HepG2 (cell line): Measurements from ENCODE around the gene LMOD1. TPM values are rescaled to one million over a fixed set of nuclear protein-coding genes. Genes with fewer than 3 reads are reported as not detected.

ENCODE experiments used
- BCL3 ChIP-seq: sonication (generic); formaldehyde crosslinking; IDR thresholded peaks from 2 replicates; pipeline ENCODE4 v1.5.1; 2020; ENCODE audit warnings: mild to moderate bottlenecking, missing genetic modification reagents, moderate library complexity
- HMGXB3 ChIP-seq: sonication (generic); formaldehyde crosslinking; IDR thresholded peaks from 2 replicates; pipeline ENCODE4 v1.4.0; 2020; ENCODE audit warnings: missing genetic modification reagents, borderline replicate concordance
- MIXL1 ChIP-seq: IDR thresholded peaks from 2 replicates; pipeline ENCODE4 v1.6.1; 2016
- MTF2 ChIP-seq: sonication (generic); formaldehyde crosslinking; IDR thresholded peaks from 2 replicates; pipeline ENCODE4 v1.5.0; 2020; ENCODE audit warnings: missing genetic modification reagents, borderline replicate concordance
- SALL1 ChIP-seq: sonication (generic); formaldehyde crosslinking; IDR thresholded peaks from 2 replicates; pipeline ENCODE4 v1.8.0; 2022; ENCODE audit warnings: mild to moderate bottlenecking, missing genetic modification reagents
- SALL2 ChIP-seq: sonication (generic); formaldehyde crosslinking; IDR thresholded peaks from 2 replicates; pipeline ENCODE4 v1.8.1; 2023; ENCODE audit warnings: mild to moderate bottlenecking, missing genetic modification reagents, inconsistent platforms
- TRAFD1 ChIP-seq: sonication (generic); formaldehyde crosslinking; IDR thresholded peaks from 2 replicates; pipeline ENCODE4 v1.5.1; 2020; ENCODE audit warnings: missing genetic modification reagents, mild to moderate bottlenecking, borderline replicate concordance
- ZBTB33 ChIP-seq: sonication (generic); formaldehyde crosslinking; IDR thresholded peaks from 2 replicates; pipeline ENCODE4 v1.4.0; 2020; ENCODE audit warnings: missing genetic modification reagents
- ZNF615 ChIP-seq: sonication (generic); formaldehyde crosslinking; IDR thresholded peaks from 2 replicates; pipeline ENCODE4 v1.5.0; 2020; ENCODE audit warnings: mild to moderate bottlenecking, missing genetic modification reagents, borderline replicate concordance
- ZNF83 ChIP-seq: sonication (generic); formaldehyde crosslinking; IDR thresholded peaks from 2 replicates; pipeline ENCODE4 v1.4.0; 2020; ENCODE audit warnings: missing genetic modification reagents, mild to moderate bottlenecking, borderline replicate concordance
- ZNF883 ChIP-seq: sonication (generic); formaldehyde crosslinking; IDR thresholded peaks from 2 replicates; pipeline ENCODE4 v1.5.1; 2020; ENCODE audit warnings: mild to moderate bottlenecking, missing genetic modification reagents; ENCODE audit errors: not compliant biosample characterization
- polyA plus RNA-seq, 8 experiments: library from polyadenylated mRNA; depleted of rRNA in 3 of 8; stranded (reverse) in 7 of 8; unstranded in 1 of 8; fragments of >200 nt; fragmentation: Illumina TruSeq in 4 of 8; extraction: Trizol in 4 of 8; gene quantifications; 2 replicates each; pipeline versions ENCODE4 v1.2.1 to v1.2.3, GENCODE V29; 2011 to 2016; ENCODE audit warnings: low read depth in 4 of 8, missing spikeins in 1 of 8, mixed read lengths in 1 of 8; ENCODE audit not compliant: insufficient read depth in 1 of 8
- total RNA-seq, 5 experiments: library from RNA; depleted of rRNA; stranded (reverse); fragments of >200 nt; fragmentation: Illumina TruSeq; extraction: Trizol; gene quantifications; 2 replicates each; pipeline ENCODE4 v1.2.3, GENCODE V29; 2016; ENCODE audit warnings: low read depth in 1 of 5
- TF ChIP-seq, protein P1 (sequence below): sonication (generic); formaldehyde crosslinking; IDR thresholded peaks from 2 replicates; pipeline ENCODE4 v1.9.0; 2021; ENCODE audit warnings: mild to moderate bottlenecking, missing genetic modification reagents

The LMOD1 gene
- total and polyA plus RNA-seq, 2 of the 13 experiments (the other 11 are each of a cell fraction or from before 2014, with no cell fraction given), result not detected

DNA sequence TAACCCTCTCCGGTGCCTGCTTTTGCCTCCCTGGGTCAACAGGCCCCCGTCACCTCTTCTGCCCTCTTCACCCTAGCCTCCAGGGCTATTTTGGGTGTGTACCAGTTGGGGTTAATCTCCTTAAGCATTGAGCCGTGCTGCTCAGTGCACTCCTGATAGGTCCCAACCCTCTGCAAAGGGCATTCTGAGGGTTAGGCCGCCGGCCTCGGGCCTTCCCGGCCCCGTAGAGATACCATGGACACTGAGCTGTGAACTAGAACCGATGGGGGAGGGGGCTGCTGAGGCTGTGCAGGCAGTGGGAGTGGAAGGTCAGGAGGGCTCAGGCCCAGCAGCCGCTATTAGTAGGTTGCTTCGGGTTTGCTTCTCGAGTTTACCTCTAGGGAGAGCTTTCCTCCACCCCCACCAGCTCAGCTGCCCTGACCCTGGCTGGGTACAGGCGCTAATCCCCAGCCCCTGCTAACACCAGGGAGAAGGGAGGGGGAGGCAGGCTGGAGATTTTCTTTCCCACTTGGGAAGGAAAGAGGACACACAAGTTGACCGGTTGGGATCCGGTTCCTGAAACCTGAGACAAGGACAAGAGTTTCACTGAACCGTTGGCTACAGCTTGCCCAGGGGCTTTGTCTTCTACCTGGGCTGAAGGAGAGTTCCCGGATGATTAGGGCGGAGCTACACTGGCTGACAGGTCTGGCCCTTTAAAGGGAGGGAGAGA lies 4.8 kb downstream of the LMOD1 start (continued):
- 0 out of 2 replicates have a peak, but pooled peaks have one; percentile 28 for TF ChIP-seq HMGXB3 (CRISPR knock-in tag)
- no peak for TF ChIP-seq BCL3
- no peak for TF ChIP-seq TRAFD1
- no peak for TF ChIP-seq SALL2 (CRISPR knock-in tag)
- no peak for TF ChIP-seq ZNF83 (CRISPR knock-in tag)
- no peak for TF ChIP-seq ZNF883 (CRISPR knock-in tag)
- TF ChIP-seq SALL1 (CRISPR knock-in tag), result peak; percentile 21; the same call in 1 of the 2 replicates
- TF ChIP-seq, protein P1, sequence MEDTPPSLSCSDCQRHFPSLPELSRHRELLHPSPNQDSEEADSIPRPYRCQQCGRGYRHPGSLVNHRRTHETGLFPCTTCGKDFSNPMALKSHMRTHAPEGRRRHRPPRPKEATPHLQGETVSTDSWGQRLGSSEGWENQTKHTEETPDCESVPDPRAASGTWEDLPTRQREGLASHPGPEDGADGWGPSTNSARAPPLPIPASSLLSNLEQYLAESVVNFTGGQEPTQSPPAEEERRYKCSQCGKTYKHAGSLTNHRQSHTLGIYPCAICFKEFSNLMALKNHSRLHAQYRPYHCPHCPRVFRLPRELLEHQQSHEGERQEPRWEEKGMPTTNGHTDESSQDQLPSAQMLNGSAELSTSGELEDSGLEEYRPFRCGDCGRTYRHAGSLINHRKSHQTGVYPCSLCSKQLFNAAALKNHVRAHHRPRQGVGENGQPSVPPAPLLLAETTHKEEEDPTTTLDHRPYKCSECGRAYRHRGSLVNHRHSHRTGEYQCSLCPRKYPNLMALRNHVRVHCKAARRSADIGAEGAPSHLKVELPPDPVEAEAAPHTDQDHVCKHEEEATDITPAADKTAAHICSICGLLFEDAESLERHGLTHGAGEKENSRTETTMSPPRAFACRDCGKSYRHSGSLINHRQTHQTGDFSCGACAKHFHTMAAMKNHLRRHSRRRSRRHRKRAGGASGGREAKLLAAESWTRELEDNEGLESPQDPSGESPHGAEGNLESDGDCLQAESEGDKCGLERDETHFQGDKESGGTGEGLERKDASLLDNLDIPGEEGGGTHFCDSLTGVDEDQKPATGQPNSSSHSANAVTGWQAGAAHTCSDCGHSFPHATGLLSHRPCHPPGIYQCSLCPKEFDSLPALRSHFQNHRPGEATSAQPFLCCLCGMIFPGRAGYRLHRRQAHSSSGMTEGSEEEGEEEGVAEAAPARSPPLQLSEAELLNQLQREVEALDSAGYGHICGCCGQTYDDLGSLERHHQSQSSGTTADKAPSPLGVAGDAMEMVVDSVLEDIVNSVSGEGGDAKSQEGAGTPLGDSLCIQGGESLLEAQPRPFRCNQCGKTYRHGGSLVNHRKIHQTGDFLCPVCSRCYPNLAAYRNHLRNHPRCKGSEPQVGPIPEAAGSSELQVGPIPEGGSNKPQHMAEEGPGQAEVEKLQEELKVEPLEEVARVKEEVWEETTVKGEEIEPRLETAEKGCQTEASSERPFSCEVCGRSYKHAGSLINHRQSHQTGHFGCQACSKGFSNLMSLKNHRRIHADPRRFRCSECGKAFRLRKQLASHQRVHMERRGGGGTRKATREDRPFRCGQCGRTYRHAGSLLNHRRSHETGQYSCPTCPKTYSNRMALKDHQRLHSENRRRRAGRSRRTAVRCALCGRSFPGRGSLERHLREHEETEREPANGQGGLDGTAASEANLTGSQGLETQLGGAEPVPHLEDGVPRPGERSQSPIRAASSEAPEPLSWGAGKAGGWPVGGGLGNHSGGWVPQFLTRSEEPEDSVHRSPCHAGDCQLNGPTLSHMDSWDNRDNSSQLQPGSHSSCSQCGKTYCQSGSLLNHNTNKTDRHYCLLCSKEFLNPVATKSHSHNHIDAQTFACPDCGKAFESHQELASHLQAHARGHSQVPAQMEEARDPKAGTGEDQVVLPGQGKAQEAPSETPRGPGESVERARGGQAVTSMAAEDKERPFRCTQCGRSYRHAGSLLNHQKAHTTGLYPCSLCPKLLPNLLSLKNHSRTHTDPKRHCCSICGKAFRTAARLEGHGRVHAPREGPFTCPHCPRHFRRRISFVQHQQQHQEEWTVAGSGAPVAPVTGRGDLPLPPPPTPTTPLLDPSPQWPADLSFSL, result no peak
- no peak for TF ChIP-seq MIXL1
- no peak for TF ChIP-seq MTF2 (CRISPR knock-in tag)
- TF ChIP-seq ZNF615 (CRISPR knock-in tag), result peak; percentile 70; the same call in 1 of the 2 replicates
- TF ChIP-seq ZBTB33 (CRISPR knock-in tag), result no peak
